PC-9 (cell line): ENCODE results near the gene PSEN1.

ENCODE experiments used
- CTCF ChIP-seq: fragments of 200-600 bp; sonication (generic); conservative IDR thresholded peaks from 2 replicates; pipeline ENCODE4 v1.6.1; 2017; ENCODE audit warnings: mixed run types, antibody characterized with exemption, mild to moderate bottlenecking, moderate library complexity
- EZH2 ChIP-seq: fragments of 200-600 bp; sonication (generic); IDR thresholded peaks from 2 replicates; pipeline ENCODE4 v1.8.0; 2017; ENCODE audit warnings: antibody characterized with exemption, low read depth

- TF ChIP-seq CTCF (no peak), EZH2 (no peak)
Measured at GRCh38 chr14:73167727-73168126, 31.4 kb downstream of the PSEN1 start.
